Measurements from ENCODE around the gene FANCB. TPM values are rescaled to one million over a fixed set of nuclear protein-coding genes. Genes with fewer than 3 reads are reported as not detected.

Gene FANCB
- total RNA-seq, 1 experiment from 2014 or later, result 12.1 TPM

GRCh38 chrX:14825851-14826250 is 47.0 kb downstream of the FANCB start:
- H3K27ac Mint-ChIP-seq, result no peak overlapping the region

More at GRCh38 chrX:14825851-14826250, 47.0 kb downstream of the FANCB start:
- no peak overlapping the region for H3K4ac ChIP-seq (ENCODE audit: low read depth, low read length)
- H3K18ac ChIP-seq (ENCODE audit: insufficient read length, low read depth, low read length), result no peak overlapping the region
- TF ChIP-seq CTCF (conservative IDR thresholded peaks at IDR 0.05), result no peak
- H2AFZ ChIP-seq (ENCODE audit: low read length), result no peak overlapping the region
- Mint-ChIP-seq H3K4me3 (no peak overlapping the region), H3K9me3 (peaks cover 52 to 71% of the 10 kb centered on the region in 2 experiments), H3K4me1 (no peaks in the 10 kb centered on the region), H3K36me3 (ENCODE audit: insufficient read depth in 1 of 3, low read depth in 3 of 3) (peaks cover 9 to 18% (median 12%) of the 10 kb centered on the region in 3 experiments; a peak in 6 of 7 replicates), H3K27me3 (ENCODE audit: low read depth) (no peaks in the 10 kb centered on the region)
- H2AK5ac ChIP-seq (ENCODE audit: insufficient read length, low read length), result no peak overlapping the region
- no peak overlapping the region for H4K91ac ChIP-seq (ENCODE audit: insufficient read length, low read depth, low read length)
- no peak overlapping the region for H2BK15ac ChIP-seq (ENCODE audit: low read depth, low read length)
- no peak overlapping the region for H4K5ac ChIP-seq (ENCODE audit: insufficient read length, low read depth, low read length)
- no peak overlapping the region for H2BK120ac ChIP-seq (ENCODE audit: low read depth, low read length, poor library complexity, severe bottlenecking)
- no peak for DNase-seq
- H3K27ac ChIP-seq (ENCODE audit: insufficient read length, low read depth, low read length), result no peak overlapping the region
- no peak overlapping the region for H3K14ac ChIP-seq (ENCODE audit: insufficient read depth, low read length)
- H3K23me2 ChIP-seq (ENCODE audit: insufficient read length, low read depth, low read length, poor library complexity, severe bottlenecking), result no peaks in the 10 kb centered on the region
- no peaks in the 10 kb centered on the region for H3K4me1 ChIP-seq (ENCODE audit: insufficient read depth, low read length)
- H4K8ac ChIP-seq (replicated peaks; ENCODE audit: insufficient read length, low read depth, low read length), result no peak overlapping the region
- no peaks in the 10 kb centered on the region for H3K27me3 ChIP-seq (ENCODE audit: insufficient read depth, low read length)
- H3K56ac ChIP-seq (ENCODE audit: insufficient read length, low read depth, low read length), result no peak overlapping the region
- H3K79me1 ChIP-seq (ENCODE audit: insufficient read depth, low read depth, low read length, poor library complexity, severe bottlenecking), result no peaks in the 10 kb centered on the region
- no peak overlapping the region for H3K23ac ChIP-seq (ENCODE audit: insufficient read length, low read depth, low read length)
- no peak overlapping the region for H2BK5ac ChIP-seq (ENCODE audit: insufficient read length, low read length)
- H4K20me1 ChIP-seq (ENCODE audit: control insufficient read depth, insufficient read depth, insufficient read length), result no peaks in the 10 kb centered on the region
- no peak overlapping the region for H3K9ac ChIP-seq (ENCODE audit: extremely low read depth, insufficient read length, low read length)
- no peaks in the 10 kb centered on the region for H3K79me2 ChIP-seq (ENCODE audit: insufficient read depth, low read length)
- no peak overlapping the region for H2BK20ac ChIP-seq (ENCODE audit: low read depth, low read length, poor library complexity, severe bottlenecking)
- H2BK12ac ChIP-seq (ENCODE audit: insufficient read length, low read depth, low read length), result no peak overlapping the region
- peaks cover 16% of the 10 kb centered on the region for H3K9me3 ChIP-seq (ENCODE audit: control insufficient read depth, low read depth, low read length)
- H3T11ph ChIP-seq (ENCODE audit: low read length), result no peak overlapping the region
- no peak overlapping the region for H3K4me2 ChIP-seq (ENCODE audit: insufficient read depth, insufficient read length, low read length)

All from H9 (cell line).